HG02759 (cell line): ENCODE measurements around the gene HSPB1.
"Not testable (repeated sequence)": the region's sequence is repeated elsewhere in the genome, so short reads cannot be mapped to it uniquely, and the experiment has no call there.

Experiments used
- ATAC-seq: cut with Tn5 transposase; IDR thresholded peaks from one replicate; pipeline ENCODE4 v1.9.1; 2021; ENCODE audit warnings: mild to moderate bottlenecking, moderate library complexity; ENCODE audit not compliant: unreplicated experiment

Gene HSPB1

DNA sequence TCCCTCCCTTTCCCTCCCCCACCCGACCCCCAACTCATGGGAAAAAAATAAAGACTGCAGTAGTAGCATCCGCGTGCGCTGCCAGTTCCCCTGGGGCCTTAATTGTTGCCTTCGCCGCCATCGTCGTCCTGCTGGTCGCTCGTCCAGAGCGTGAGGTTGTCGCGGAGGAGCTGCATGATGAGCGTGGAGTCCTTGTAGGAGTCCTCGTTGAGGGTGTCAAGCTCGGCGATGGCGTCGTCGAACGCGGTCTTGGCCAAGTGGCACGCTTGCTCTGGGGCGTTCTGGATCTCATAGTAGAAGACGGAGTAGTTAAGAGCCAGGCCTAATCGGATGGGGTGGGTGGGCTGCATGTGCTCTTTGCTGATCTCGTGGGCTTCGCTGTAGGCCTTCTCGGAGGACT, 27.0 kb downstream of the HSPB1 start:
- ATAC-seq, result no peak

DNA sequence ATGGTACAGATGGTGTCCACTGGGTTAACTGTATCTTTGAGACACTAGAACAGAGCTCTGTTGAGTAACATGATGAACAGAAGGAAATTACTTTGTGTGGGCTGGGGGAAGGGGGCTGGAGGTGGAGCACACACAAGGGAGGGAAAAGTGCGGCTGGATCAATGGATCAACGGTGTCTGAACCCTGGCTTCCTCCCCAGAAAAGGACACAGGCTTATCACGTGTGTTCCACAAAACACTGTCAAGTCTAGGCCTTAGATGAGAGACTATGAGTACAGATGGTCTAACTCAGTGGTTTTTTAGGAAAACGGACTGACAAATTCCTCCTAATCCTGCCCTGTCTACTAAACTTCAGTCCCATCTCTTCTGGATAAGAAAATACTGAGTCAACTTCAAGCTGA, 27.8 kb downstream of the HSPB1 start:
- ATAC-seq, result no peak

DNA sequence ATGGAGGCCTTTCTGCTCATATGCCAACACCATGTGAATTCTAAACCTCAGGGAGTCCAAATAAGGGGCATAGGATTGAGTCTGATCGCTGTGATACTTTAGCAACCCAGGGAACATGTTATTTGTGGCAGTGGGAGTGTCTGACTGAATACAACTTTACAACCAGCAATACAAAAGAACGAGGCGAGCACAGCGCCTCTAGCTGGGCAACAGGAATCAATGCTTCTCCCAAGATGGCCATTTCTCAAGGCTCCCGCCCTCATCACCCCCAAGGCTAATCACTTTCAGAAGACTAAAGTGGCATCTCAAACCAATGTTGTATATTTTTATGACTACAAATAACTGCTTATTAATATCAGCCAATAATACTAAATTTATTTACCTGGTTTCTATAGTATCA, 28.2 kb downstream of the HSPB1 start:
- no peak for ATAC-seq

DNA sequence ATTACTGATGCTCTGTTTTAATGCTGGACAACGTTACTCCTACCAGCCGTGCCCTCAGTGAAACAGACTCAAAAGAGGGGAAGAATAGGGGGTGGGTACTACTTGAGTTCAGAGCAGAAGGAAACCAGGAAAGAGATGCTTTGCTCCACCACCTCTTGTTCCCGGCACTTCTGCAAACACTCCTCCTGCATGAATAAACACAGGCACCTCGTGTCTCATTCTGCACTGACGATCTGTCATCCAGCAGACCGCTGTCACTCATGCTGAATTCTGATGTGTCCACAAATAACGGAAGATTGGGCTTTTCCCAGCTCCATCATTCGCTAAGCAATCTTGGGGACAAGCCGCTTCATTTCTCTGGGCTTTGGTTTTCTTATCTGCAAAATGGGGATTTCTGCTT, 29.6 kb downstream of the HSPB1 start:
- no peak for ATAC-seq

DNA sequence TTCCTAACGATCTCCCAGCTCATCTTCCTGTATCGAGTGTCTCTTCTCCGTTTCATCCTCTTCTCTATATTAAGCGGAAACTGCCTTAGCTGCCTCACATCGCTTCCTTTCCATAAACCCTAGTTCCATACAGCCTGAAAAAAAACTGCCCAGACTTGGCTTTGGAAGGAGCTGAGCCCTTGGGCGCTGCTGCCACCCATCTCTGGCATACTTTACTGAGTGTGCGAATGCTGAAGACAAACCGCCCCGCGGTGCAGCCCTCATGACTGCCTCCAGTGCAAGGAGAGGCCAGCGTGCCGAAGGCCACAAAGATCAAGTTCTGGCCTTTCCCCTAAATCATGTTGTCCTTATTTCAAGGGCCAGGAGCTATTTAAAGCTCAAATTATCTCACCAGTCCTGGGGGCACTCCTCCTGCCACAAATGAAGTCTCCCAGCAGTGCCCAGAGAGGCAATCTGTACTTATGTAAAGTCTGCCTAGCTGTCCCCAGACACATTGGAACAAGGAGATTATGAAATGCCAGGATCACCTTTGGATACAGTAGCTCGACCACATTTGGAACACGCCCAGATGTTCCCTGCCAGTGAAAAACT, 31.1 kb downstream of the HSPB1 start:
- no peak for ATAC-seq

DNA sequence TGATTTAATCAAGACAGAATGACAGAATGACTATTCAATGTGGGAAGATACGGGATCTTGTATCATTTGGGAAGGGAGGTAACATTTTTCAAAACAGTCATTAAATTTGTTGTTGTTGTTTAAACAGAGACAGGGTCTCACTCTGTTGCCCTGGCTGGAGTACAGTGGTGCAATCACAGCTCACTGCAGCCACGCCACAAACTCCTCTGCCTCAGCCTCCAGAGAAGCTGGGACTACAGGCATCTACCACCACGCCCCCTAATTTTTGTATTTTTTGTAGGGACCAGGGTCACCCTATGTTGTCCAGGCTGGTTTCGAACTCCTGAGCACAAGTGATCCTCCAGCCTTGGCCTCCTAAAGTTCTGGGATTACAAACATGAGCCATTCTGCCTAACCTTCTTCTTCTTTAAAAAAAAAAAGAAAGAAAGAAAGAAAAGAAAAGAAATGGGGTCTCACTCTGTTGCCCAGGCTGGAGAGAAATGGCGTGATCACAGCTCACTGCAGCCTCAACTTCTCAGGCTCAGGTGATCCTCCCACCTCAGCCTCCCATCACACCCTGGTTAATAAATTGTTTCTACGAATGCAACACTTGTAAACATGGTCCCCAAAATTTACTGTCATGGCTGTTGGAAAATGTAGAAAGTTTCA, 32.0 kb downstream of the HSPB1 start:
- no peak for ATAC-seq

DNA sequence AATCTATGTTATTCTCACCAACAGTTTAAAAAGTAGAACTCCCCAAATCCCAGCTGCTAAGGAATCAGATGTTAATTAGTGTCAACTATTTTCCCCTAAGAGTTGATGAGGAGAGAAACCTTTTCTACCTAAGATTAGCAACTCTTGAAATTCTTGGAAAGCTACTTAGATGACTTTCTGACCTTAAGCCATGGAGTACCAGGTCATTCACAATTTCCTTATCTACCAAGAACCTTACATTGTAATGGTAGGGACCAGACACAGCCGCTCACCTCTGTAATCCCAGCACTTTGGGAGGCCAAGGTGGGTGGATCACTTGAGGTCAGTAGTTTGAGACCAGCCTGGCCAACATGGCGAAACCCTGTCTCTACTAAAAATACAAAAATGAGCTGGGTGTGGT, 32.9 kb downstream of the HSPB1 start:
- ATAC-seq, result not testable (repeated sequence)

DNA sequence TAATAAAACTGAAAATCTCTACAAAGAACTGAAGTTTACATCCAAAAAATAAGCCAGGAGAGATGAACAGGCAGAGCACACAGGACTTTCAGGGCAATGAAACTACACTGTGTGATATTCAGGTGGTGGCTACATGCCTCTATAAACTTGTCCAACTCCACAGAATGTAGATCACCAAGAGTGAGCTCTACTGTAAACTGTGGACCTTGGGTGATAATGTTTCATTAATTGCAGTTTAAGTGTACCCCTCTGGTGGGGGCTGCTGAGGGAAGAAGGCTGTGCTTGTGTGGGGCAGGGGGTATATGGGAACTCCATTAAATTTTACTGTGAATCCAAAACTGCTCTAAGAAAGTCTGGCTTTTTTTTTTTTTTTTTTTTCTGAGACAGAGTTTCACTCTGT, 33.6 kb downstream of the HSPB1 start:
- no peak for ATAC-seq

DNA sequence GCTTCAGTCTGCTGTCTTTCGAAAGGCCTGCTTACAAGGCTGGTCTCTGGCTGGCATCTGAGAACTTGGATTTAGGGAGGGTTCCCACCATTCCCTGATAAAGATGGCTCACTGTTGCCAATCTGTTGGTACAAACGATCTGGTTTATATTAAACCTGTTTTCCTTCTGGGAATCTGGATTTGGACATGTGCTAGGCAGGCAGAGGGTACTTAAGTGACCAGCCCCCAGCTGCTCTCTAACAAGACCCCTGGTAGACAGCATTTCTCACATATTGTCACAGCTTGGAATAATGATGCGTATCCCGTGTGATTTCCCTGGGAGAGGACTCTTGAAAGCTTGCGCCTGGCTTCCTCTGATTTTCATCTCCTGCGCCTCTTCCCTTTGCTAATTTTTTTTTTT, 34.7 kb downstream of the HSPB1 start:
- no peak for ATAC-seq

DNA sequence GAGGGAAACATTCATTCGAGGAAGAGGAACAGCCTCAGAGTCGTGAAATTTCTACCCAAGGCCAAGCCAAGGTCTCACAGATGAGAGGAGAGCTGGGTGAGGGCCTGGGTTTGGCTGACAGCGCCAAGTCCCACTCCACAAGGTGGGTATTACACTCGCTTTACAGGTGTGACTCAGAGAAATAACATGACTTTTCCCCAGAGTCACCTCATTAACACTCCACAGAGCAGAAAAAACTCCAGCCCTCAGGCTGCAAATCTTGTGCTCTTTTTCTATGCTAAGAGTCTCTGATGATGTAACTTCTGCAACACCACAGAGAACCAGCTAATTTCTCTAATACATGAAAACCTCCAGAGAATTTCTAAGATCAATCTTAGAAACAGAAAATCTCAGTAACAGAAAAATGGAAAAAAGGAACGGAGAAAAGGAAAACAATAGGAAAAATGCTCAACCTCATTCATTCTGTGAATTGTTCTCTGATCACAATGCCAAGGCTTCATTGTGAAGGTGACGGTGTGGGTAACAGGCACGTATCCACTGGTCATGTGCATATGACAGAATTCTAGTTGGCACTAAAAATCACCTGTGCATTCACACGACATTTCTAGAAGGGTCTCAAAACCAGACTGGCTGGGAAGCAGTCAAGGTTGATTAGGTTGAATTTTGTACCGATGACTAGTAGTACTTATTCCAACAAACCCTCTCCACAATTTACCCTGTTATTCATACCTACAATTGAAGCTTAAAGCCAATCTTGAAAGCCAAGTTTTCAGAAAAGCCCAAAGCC, 36.0 kb downstream of the HSPB1 start:
- no peak for ATAC-seq

DNA sequence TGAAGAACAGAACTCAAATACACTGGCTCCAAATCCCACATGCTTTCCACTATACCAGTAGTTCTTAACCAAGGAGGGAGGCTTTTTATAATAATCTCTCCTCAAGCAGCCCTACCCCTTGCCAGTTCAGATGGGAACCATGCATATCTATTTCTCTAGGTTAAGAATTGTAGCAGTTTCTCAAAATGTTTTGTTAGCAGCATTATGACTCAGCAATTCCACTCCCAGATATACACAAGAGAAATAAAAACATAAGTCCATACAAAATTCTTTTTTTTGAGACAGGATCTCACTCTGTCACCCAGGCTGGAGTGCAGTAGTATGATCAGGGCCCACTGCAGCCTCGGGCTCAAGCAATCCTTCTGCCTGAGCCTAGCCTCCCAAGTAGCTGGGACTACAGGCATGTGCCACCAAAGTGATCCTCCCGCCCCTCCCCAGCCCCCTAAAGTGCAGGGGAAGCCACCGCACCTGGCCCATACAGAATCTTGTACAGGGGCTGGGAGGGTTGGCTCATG, 38.2 kb downstream of the HSPB1 start:
- no peak for ATAC-seq

DNA sequence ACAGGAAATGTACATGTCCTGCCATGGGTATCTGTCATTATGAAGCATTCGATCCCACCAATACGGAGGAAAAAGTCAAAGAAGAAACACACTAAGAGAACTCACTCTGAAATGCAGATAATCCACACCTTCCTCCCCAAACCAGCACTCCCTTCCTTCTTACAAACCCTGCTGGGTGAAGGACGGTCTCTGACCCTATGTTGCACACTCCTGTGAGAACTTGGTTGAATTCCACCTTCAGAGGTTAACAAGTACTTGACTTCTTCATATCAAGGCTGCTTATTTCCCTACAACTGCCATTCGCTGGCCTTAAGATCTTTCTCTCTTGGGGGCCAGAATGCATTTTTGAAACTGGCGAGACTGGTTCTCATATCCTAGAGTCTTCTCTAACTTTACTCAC, 39.7 kb downstream of the HSPB1 start:
- ATAC-seq, result no peak

DNA sequence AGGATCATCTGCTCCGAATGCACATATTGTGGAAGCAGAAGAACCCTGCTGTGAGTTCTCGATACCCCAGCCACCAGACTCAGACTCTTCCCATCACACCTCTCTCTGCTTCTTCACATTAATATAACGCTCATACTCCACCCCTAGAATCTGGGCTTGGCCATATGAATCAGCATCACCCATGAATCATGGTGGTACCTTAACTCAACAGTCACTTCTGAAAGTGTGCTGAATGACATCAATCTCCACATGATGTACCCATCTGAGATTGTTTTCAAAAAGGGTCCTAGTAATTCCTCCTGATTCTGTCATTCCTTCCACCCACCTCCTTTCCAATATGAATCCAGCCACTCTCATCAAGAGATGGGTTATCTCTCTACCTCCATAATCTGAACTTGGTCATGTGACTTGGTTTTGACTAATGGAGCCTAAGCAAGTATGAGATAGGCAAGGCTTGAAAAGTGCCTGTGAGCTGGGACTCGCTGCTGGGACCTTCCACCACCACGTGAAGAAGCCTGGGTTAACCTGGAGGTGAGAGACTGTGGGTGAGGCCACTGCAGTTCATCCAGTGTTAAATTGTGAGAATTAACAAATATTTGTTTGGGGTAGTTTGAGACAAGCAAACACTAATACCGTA, 40.9 kb downstream of the HSPB1 start:
- ATAC-seq, result no peak

DNA sequence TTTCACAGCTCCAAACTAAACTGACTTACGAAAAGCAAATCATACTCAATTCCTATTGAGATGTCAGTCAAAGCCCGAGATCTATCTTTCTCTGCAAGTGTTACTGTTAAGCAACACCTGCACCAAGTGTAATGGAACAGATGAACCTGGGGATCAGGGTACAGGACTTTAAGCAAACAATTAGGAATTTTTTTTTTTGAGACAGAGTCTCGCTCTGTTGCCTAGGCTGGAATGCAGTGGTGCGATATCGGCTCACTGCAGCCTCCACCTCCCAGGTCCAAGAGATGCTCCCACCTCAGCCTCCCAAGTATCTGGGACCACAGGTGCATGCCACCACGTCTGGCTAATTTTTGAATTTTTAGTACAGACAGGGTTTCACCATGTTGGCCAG, 41.5 kb downstream of the HSPB1 start:
- no peak for ATAC-seq

DNA sequence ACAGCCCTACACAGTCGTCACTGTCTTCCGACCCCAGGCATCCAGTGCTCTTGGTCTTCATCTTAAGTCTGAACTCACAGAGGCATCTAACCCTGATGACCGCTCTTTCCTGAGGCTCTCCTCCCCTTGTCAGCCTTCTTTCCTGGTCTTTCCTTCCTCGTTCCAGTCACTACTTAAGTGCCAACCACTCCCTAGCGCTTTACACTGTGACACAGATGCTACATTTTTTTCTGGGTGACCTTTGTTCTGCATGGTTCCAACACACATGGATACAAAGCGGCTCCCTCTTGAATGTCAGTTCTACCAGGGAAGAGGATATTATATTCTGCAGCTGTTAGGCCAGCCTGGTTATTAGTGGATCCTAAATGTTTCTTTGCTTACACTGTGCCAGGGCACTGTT, 43.6 kb downstream of the HSPB1 start:
- ATAC-seq, result no peak

DNA sequence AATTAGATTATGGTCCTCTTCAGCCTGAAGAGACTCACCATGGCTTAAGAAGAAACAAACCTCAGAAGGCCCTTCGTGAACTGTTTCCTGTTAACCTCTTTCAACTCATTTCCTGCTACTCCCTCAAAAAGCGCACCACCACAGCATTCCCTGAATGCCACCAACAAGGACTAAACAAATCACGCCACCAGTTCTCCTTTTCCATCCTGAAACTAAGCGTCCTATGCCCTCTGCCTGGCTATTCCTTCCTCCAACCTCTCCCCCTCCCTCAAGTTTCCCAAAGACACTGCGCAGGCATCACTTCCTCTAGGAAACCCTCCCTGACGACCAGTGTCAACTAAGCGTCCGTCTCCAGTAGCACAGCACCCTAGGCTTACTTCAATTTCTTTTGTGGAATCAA, 44.3 kb downstream of the HSPB1 start:
- ATAC-seq, result no peak

DNA sequence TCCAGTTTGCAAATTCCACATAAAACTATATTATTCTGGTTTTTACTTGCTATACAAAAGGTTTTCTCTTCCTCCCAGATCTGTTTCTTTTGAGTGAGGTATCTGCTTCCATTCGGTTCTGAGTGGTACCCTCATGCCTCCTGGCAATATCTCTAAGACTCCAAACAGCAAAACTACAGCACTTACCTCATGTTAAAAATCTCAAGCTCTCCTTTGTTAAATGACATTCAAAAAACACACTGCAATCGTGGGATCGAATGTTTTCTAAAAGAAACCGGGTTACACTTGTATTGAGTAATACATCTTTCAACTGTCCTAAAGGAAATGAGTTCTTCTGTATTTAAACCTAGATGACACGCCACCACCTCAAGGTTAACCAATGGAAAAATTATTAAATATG, 45.2 kb downstream of the HSPB1 start:
- no peak for ATAC-seq

DNA sequence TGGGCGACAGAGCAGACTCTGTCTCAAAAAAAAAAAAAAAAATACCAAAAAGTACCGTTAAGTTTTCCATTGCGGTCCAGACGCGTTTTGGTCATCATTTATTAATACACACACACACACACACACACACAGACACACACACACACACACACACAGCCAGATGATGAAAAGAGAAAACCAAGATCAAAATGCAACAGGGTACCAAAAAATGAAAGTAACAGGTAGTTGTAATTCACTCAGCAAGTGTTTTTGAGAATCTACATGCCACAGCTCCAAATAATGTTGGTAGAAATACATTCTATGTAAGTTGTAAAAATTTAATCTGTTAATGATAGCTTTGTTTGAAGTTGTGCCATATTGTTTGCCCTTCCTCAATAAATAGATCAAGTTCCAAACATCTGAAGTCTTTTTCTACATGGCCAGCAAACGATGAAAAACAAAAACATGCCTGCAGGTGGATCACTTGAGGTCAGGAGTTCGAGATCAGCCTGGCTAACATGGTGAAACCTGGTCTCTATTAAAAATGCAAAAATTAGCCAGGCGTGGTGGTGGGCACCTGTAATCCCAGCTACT, 46.9 kb downstream of the HSPB1 start:
- no peak for ATAC-seq

DNA sequence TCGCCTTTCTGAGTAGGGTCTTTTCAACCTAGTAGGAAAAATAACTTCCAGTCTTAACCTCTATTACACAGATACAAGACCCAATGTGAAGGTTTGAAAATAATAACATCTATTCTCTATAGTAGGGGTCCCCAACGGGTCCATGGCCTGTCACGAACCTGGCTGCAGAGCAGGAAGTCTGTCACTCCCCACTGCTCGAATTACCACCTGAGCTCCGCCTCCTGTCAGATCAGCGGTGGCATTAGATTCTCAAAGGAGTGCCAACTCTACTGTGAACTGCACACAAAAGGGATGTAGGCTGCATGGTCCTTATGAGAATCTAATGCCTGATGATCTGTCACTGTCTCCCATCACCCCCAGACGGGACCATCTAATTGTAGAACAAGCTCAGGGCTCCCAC, 48.9 kb downstream of the HSPB1 start:
- no peak for ATAC-seq

DNA sequence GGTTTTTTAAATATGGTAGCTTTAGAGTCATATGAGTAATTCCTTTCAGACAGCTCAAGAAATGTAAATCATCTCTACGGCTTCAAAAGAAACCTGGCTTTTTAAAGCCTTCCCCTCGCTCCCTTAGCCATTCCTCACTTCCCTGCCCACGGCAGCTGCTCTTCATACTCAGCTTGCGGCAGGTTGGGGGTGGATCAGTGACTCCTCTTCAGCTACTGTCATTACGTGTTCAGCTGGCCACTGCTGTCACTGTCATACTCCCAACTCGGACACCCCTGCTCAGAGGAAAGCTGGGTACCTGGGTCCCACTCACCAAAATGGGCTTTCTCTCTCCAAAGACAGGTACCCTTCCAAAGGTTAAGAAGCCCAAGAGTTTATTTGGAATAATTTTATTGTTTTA, 49.7 kb downstream of the HSPB1 start:
- no peak for ATAC-seq

DNA sequence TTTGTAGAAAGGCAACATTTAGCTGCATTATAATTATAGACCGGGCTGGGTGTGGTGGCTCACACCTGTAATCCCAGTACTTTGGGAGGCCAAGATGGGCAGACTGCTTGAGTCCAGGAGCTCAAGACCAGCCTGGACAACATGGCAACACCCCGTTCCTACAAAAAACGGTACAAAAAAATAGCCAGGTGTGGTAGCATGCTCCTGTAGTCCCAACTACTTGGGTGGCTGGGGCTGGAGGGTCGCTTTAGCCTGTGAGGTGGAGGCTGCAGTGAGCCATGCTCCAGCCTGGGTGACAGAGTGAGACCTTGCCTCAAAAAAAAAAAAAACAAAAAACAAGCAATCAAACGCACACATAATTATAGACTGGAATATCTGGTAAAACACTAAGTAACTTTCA, 51.3 kb downstream of the HSPB1 start:
- ATAC-seq, result no peak
